Neutrophil (primary cell): ENCODE measurements around the gene FAM174C.
"Not testable (repeated sequence)": the region's sequence is repeated elsewhere in the genome, so short reads cannot be mapped to it uniquely, and the experiment has no call there.

ENCODE experiments used
- H3K27ac ChIP-seq: fragments of 200-600 bp; sonication (generic); 2 replicates; pipeline ENCODE4 v1.5.1; 2016; ENCODE audit warnings: mild to moderate bottlenecking, moderate library complexity
- H3K27me3 ChIP-seq: fragments of 200-600 bp; sonication (generic); 2 replicates; pipeline ENCODE4 v1.6.0; 2016; ENCODE audit warnings: mild to moderate bottlenecking
- H3K36me3 ChIP-seq: fragments of 200-600 bp; sonication (generic); 2 replicates; pipeline ENCODE4 v1.5.1; 2017
- H3K4me1 ChIP-seq, 2 experiments: fragments of 200-600 bp in 1 of 2; sonication (generic) in 1 of 2; 1 replicate in 1 of 2; 2 replicates in 1 of 2; pipeline versions ENCODE4 v1.5.1 to v1.6.1; 2013 to 2016; ENCODE audit warnings: low read depth in 1 of 2, low read length in 1 of 2, mild to moderate bottlenecking in 1 of 2, moderate library complexity in 1 of 2; ENCODE audit not compliant: control insufficient read depth in 1 of 2, insufficient read depth in 1 of 2
- H3K4me3 ChIP-seq, 2 experiments: fragments of 200-600 bp in 1 of 2; sonication (generic) in 1 of 2; 1 replicate in 1 of 2; 2 replicates in 1 of 2; pipeline ENCODE4 v1.5.1; 2013 to 2016; ENCODE audit warnings: low read depth in 1 of 2, low read length in 1 of 2, mild to moderate bottlenecking in 1 of 2, moderate library complexity in 1 of 2
- H3K9me3 ChIP-seq: fragments of 200-600 bp; sonication (generic); 2 replicates; pipeline ENCODE4 v1.5.1; 2016
- CTCF ChIP-seq: fragments of 200-600 bp; sonication (generic); IDR thresholded peaks from 2 replicates; pipeline ENCODE4 v1.5.1; 2016; ENCODE audit warnings: antibody characterized with exemption

The FAM174C gene

GRCh38 chr19:1244693-1245451, 30.5 kb upstream of the FAM174C start:
- H3K4me1 ChIP-seq, result peaks cover 56 to 67% of the 10 kb centered on the region in 2 experiments
- H3K27ac ChIP-seq, result peak overlapping the region; percentile 85
- no peaks in the 10 kb centered on the region for H3K9me3 ChIP-seq
- H3K27me3 ChIP-seq, result peaks cover 12% of the 10 kb centered on the region
- peak overlapping the region; percentile 37 to 51 for H3K4me3 ChIP-seq
- no peak for TF ChIP-seq CTCF
- H3K36me3 ChIP-seq, result peaks cover 3% of the 10 kb centered on the region

GRCh38 chr19:1245494-1246264, 29.7 kb upstream of the FAM174C start:
- Histone ChIP-seq H3K36me3 (peaks cover 10% of the 10 kb centered on the region), H3K4me3 (peak overlapping the region in 1 of 2 experiments; percentile 51), H3K27me3 (peaks cover 4% of the 10 kb centered on the region), H3K4me1 (peaks cover 51 to 59% of the 10 kb centered on the region in 2 experiments), H3K27ac (peak overlapping the region; percentile 85), H3K9me3 (no peaks in the 10 kb centered on the region)
- no peak for TF ChIP-seq CTCF

GRCh38 chr19:1246265-1247087, 28.9 kb upstream of the FAM174C start:
- Histone ChIP-seq H3K27ac (peak overlapping the region; percentile 85), H3K4me1 (peaks cover 43 to 51% of the 10 kb centered on the region in 2 experiments), H3K36me3 (peaks cover 18% of the 10 kb centered on the region)
- H3K27me3 ChIP-seq, H3K9me3 ChIP-seq, H3K4me3 ChIP-seq: not testable (repeated sequence)

- Histone ChIP-seq H3K27me3 (no peaks in the 10 kb centered on the region), H3K4me3 (peak overlapping the region; percentile 75 to 98), H3K27ac (peak overlapping the region; percentile 100), H3K4me1 (peaks cover 34 to 40% of the 10 kb centered on the region in 2 experiments), H3K9me3 (no peaks in the 10 kb centered on the region), H3K36me3 (peaks cover 27% of the 10 kb centered on the region)
- TF ChIP-seq CTCF, result no peak
Observed at GRCh38 chr19:1247748-1248138, 27.6 kb upstream of the FAM174C start.

- no peaks in the 10 kb centered on the region for H3K9me3 ChIP-seq
- H3K27ac ChIP-seq, result peak within 1 kb of the TSS; percentile 100
- peaks cover 32% of the 10 kb centered on the region for H3K36me3 ChIP-seq
- TF ChIP-seq CTCF, result peak; percentile 54
- H3K27me3 ChIP-seq, result no peaks in the 10 kb centered on the region
- H3K4me1 ChIP-seq, result peaks cover 34 to 44% of the 10 kb centered on the region in 2 experiments
- peak within 1 kb of the TSS; percentile 75 to 98 for H3K4me3 ChIP-seq
Observed at GRCh38 chr19:1248139-1248785, 27.1 kb upstream of the FAM174C start, which contains the start of gene MIDN. TSS of gene MIDN (plus strand) at chr19:1248583. CDS start at chr19:1250297, 1,714 bp downstream.
